HS-27A (cell line): ENCODE data around the gene CHIT1.

Source experiments
- DNase-seq: peaks from one replicate; pipeline ENCODE4 v3.0.0-alpha.2; 2012; ENCODE audit warnings: low read depth, missing footprints

Gene CHIT1

DNA sequence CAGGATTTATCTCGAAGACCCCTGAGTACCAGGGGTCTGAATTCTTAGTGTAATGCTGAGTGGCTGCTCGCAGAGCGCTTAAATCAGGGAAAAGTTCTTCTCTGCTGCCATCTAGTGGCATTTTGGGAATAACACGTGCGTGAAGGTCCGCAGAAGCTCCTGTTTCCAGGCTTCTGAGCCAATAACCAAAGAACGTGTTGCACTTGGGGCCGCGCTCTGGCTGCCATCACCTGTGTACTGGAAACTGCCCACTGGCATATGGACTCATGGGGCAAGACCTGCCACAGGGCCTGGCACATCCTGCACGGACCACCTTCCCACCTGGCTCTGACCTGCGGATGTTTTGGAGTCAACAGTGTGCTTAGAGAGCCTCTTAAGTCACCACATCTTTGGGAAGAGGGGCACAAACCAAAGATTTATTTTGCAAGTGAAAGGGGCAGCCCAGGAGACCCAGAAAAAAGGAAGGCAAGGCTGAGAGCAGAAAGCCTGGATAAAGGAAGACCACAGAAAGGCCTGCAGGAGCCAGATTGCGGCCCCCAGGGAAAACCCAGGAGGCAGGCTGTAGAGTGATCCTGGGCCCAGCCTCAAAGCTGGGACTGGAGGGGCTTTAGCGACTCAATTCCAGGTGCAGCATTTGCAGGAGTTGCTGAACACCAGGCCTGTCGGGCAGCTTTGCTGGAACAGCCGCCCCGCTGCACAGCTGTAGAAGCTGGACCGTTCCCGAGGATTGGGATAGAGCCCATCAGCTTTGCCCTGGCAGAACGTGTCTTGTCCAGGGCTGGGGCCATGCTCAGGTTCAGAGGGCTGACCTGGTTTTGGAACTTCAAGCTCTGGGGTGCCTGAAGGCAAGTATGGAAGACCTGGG is 13.0 kb downstream of the CHIT1 start:
- DNase-seq, result no peak

- DNase-seq, result no peak
Measured at GRCh38 chr1:203215573-203215972, 13.9 kb downstream of the CHIT1 start.

DNA sequence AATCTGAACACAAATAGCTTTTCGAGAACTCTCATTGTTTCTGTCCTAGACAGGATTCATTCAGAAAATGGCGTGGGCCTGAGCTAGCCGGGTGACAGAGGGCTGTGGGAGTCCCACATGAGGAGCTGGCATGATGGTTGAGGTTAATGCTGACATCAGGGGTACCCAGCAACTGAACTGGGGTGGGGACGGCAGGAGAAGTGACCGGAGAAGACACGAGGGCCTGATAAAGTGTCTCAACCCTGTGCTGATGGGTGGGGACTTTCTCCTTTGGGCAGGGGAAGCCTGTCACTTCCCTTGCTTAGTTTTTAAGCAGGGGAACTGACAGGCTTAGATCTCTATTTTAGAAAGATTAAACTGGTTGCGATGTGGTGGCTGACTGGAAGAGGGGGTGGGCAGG is 14.6 kb downstream of the CHIT1 start:
- no peak for DNase-seq

DNA sequence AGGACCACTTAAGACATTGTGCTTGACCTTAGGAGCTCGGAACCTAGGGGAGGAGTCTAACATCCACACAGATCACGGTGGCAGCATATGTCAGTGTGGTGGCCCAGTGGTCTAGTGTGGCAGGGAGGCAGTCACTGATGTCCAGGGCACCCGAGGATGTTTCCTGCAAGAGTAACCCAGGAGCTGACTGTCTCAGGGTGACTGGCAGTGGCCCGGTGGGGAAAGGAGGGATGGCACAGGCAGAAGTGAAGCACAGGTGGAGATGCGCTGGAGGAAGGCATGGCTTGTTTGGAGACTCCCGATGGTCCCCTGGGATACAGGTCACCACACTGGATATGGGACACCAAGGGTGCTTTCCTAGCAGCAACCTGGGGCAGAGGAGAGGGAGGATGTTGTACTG is 16.3 kb downstream of the CHIT1 start:
- no peak for DNase-seq

DNA sequence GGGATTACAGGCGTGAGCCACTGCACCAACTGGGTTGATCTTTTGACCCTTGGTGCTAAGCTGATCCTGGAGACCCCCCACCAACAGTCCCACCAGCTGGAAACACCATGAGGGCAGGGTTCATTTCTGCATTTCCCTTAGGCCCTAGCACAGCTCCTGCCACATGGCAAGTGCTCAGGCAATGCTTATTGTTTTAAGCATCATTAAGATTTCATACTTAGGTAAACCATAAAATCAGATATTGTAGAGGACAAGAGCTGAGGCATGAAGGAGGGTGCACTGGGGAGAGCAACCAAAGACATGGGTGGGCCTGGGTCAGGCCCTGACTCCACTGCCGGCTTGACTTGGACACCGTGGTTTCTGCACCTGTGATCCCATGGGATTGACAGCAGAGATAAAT is 17.7 kb downstream of the CHIT1 start:
- DNase-seq, result no peak

GRCh38 chr1:203210988-203211387 is 18.5 kb downstream of the CHIT1 start:
- DNase-seq, result no peak

DNA sequence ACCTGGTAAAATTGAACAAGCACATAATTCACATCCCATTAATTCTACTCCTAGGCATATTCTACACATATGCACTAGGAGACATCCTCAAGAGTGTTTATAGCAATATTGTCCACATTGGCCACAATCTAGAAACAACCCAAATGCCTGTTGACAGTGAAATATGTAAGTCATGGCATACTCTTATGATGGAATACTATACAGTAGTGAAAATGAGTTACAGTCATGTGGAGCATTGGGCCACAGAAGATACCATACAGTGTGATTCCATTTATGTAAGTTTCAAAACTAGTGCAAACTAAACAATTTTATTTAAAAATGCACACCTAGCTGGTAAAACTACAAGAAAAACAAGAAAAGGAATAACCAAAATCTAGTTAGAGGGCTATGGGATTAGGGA is 19.1 kb downstream of the CHIT1 start:
- DNase-seq, result no peak

DNA sequence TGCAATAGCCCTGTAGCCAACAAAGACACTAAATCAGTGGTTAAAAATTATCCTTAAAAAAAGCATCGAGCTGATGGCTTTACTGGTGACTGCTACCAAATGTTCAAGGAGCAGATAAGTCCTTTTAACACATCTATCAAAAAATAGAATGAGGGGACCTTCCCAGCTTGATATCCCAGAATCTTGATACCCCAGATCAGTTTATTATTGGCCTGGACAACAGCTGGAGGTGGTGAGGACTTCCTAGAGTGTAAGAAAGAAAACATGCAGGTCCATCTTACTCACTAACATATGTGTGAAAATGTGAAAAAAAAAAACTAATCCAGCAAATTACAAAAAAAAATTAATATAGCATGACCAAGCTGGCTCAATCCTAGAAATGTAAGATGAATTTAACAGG is 21.3 kb downstream of the CHIT1 start:
- no peak for DNase-seq

DNA sequence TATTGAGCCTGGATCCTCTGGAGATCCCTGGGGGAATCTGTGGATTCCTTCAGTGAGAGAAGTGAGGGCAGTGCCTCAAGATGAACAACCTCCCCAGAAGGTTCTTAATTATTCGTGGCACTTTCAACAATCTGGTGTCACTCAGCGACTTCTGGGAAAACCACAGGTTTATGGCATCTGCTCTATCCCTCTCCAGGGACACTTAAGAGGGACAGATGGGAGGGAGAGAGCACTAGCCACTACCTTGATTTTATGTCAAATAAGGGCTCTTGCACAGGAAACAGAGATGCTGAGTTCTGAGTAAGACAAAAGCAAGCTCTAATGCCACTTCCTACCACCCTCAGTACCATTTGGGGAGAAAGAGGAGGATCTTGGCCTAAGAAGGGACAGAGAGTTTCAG is 21.7 kb downstream of the CHIT1 start:
- DNase-seq, result no peak

DNA sequence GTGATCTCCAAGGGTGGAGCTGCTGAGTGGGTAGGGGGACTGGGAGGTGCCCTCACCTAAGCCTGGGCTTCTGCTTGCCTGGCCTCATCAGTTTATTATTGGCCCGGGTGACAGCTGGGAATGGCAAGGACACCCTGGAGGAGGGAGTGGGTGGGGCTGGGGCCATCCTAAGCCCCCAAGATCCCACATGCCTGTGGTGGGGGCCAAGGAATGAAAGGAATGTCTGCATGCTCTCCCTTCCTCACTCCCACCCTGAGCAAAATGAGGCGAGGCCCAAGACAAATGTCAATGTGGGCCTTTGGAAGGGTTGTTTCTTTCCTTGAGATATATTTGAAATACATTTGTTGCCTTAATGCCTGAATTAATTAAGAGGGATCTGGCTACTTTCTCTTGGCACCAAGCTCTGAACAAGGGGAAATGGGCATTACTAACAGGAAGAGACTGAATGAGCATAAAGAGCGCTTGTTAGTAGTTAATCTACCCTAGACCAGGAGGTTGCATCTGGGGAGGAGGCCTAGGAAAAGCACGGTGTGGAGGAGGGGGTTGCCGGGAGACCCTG is 23.3 kb downstream of the CHIT1 start:
- no peak for DNase-seq

- DNase-seq, result no peak
Measured at GRCh38 chr1:203204756-203205155, 24.7 kb downstream of the CHIT1 start.

- no peak for DNase-seq
Measured at GRCh38 chr1:203202431-203203245, 26.8 kb downstream of the CHIT1 start.

- no peak for DNase-seq
Measured at GRCh38 chr1:203201516-203202205, 27.8 kb downstream of the CHIT1 start.

DNA sequence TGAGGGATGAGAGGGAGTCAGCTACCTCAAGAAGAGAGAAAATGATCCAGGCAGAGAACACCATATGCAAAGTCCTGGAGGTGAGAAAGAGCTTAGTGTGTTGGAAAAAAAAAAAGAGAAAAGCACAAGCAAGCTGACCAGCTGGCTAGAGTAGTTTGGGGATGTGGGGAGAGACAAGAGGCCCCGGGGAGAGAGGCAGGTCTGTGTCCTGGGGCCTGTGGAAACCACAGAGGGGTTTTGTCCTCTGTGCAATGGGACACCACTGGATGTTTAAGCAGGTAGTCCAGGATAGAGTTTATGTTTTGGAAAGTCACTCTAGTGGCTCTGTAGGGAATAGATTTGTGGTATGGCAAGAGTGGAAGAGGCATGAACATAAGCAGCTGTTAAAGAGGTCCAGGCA is 28.6 kb downstream of the CHIT1 start:
- DNase-seq, result no peak

GRCh38 chr1:203199816-203200571 is 29.5 kb downstream of the CHIT1 start:
- DNase-seq, result no peak

GRCh38 chr1:203199481-203199815 is 30.0 kb downstream of the CHIT1 start:
- no peak for DNase-seq

DNA sequence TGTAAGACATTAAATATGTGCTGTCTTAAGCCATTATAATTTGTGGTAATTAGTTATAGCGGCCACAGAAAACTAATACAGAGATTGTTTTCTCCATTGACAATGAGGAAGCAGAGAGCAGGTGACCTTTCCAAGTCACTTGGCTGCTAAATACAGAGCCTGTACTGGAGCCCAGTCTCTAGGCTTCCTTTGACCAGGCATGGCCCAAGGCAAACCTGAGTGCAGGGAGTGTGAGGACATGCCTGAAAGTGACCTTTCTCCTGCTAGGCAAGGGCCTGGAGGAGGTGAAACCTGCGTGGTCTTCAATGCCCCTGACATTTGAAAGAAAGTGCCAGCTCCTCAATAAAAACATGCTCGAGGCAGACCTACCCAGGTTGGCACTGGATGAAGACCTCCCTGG is 30.5 kb downstream of the CHIT1 start:
- DNase-seq, result no peak

- peak; percentile 33 for DNase-seq
Measured at GRCh38 chr1:203197625-203198024, 31.8 kb downstream of the CHIT1 start.

DNA sequence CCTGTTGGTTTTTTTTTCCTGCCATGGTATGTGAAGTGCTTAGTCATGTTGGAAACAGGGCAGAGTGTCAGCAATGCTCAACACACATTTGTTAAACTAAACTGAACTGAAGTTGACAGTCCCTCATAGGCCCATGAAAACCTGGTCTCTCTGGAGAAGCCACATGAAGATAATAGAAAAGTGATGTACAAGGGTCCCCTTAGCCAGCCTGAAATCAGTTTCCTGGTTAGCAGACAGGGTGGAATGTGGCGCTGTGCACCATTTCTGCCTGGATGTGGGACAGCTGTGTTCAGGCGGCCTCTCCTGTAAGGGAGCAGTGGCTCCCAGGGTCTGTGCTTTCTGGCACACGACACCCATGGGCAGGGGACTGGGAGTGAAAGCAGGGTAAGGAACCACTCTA is 33.1 kb downstream of the CHIT1 start:
- DNase-seq, result no peak

DNA sequence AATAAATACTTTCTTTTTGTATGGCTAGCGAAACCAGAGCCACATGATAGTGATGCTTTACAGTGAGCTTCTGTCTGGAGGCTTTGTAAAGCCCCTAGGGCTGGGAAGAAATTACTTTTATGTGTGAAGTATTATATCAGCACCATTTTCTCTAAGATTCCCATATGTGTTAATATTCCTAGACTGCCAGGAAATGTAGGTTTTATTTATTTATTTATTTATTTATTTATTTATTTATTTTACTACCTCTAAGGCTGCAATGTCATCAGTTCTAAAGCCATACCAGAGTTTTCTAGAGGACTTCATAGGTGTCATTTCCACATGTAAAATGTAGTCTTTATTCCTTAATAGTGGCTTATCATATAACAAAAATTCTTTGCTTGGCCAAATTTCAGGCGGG is 38.5 kb downstream of the CHIT1 start:
- DNase-seq, result no peak

DNA sequence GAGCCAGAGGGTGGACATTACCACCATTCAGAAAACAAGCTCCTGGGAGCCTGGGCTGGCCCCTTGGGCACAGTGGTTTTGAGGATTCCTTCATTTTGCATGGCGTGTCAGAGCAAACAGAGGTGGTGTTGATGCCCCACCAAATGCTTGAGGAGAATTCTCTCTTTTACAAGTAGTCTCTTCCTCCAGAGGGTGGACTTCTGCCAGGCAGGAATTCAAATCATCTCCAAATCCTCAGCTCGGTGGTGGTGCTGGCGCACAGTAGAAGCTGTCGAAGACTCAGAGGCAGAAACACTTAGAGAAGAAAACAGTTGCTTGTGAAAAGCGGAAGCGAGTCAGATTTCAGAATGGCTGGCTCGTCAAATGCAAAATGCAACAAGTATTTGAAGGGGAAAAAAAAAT is 39.5 kb downstream of the CHIT1 start:
- DNase-seq, result no peak

- no peak for DNase-seq
Measured at GRCh38 chr1:203188686-203189232, 40.7 kb downstream of the CHIT1 start.
